Breast epithelium (tissue), 3 donors: ENCODE results near the gene CFAP65.

Experiments used
- POLR2A ChIP-seq: fragments of 450-650 bp; IDR thresholded peaks from one replicate; pipeline ENCODE4 v1.6.1; 2016; ENCODE audit warnings: antibody characterized with exemption, mild to moderate bottlenecking, moderate library complexity
- TF ChIP-seq, protein P1 (sequence below), 3 donors: fragments of 450-650 bp; IDR thresholded peaks; one replicate each; pipeline ENCODE4 v1.5.1; 2016 to 2017; ENCODE audit warnings: antibody characterized with exemption in 3 of 3, mild to moderate bottlenecking in 3 of 3, moderate library complexity in 3 of 3

DNA sequence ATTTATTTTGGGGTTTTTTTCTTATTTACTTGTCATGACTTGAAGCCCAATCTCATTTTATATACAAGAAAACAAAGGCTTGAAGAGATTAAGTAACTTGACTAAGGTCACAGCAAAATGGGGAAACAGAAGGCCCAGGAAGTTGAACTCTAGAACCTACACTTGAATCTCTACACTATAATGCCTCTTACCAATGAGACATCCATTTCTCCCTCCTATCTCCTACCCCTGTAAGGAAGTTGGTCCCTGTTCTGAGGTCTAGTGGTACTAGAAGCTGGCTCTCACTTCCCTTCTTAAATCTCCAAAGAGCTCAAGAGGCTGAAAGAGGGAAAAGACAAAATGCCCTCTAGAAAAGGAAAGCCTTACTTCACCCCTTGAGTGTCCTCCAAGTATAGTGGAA is 44.9 kb upstream of the CFAP65 start:
- TF ChIP-seq, protein P1, sequence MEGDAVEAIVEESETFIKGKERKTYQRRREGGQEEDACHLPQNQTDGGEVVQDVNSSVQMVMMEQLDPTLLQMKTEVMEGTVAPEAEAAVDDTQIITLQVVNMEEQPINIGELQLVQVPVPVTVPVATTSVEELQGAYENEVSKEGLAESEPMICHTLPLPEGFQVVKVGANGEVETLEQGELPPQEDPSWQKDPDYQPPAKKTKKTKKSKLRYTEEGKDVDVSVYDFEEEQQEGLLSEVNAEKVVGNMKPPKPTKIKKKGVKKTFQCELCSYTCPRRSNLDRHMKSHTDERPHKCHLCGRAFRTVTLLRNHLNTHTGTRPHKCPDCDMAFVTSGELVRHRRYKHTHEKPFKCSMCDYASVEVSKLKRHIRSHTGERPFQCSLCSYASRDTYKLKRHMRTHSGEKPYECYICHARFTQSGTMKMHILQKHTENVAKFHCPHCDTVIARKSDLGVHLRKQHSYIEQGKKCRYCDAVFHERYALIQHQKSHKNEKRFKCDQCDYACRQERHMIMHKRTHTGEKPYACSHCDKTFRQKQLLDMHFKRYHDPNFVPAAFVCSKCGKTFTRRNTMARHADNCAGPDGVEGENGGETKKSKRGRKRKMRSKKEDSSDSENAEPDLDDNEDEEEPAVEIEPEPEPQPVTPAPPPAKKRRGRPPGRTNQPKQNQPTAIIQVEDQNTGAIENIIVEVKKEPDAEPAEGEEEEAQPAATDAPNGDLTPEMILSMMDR (IDR thresholded peaks at IDR 0.05), result no peak
- no peak for TF ChIP-seq POLR2A
